GM21390 (cell line): ENCODE measurements around the gene GAL3ST3.
"Not testable (repeated sequence)": the region's sequence is repeated elsewhere in the genome, so short reads cannot be mapped to it uniquely, and the experiment has no call there.

Experiments used
- ATAC-seq: cut with Tn5 transposase; IDR thresholded peaks from one replicate; pipeline ENCODE4 v1.9.1; 2021; ENCODE audit not compliant: unreplicated experiment

The GAL3ST3 gene, protein sequence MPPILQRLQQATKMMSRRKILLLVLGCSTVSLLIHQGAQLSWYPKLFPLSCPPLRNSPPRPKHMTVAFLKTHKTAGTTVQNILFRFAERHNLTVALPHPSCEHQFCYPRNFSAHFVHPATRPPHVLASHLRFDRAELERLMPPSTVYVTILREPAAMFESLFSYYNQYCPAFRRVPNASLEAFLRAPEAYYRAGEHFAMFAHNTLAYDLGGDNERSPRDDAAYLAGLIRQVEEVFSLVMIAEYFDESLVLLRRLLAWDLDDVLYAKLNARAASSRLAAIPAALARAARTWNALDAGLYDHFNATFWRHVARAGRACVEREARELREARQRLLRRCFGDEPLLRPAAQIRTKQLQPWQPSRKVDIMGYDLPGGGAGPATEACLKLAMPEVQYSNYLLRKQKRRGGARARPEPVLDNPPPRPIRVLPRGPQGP

DNA sequence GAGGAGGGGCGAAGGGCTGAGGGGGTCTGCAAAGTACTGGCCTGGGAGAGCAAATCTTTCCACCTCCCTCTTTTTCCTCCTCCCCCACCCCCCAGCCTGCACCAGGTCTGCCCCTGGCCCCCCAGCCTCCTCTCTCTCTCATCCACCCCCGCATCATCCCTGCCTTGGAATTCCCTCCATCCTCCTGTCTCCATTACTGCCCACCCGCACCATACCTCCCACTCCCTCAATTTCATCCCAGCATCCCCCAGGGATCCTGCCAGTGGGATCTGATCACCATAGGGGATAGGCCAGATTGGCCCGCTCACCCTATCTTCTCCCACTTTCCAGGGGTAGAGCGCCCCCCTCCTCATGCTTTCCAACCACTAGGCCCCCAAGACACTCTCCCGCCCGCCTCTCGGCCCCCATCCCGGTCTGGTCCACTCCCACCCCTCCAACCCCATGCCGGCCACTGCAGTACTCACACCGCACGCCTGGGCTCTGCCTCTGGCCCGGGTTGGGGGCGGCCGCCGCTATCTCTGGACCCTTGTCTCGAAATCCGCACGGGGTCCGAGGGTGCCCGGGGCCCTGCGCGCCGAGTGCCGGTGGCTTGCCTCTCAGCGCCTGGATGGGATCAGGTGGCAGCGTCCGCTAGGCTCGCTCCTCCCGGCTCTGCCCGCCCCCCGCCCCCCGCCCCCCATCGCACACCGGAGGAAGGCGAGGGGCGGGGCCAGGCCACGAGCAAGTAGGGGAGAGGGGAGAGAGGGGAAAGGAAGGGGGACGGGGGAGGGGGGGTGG lies at the start of gene GAL3ST3:
GAL3ST3 (minus strand) TSS at position 615 of the 777 bp plus-strand sequence. CDS start 3,746 bp downstream, outside the sequence.
- ATAC-seq, result no peak

DNA sequence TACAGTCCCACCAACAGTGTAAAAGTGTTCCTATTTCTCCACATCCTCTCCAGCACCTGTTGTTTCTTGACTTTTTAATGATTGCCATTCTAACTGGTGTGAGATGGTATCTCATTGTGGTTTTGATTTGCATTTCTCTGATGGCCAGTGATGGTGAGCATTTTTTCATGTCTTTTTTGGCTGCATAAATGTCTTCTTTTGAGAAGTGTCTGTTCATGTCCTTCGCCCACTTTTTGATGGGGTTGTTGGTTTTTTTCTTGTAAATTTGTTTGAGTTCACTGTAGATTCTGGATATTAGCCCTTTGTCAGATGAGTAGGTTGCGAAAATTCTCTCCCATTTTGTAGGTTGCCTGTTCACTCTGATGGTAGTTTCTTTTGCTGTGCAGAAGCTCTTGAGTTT lies 43.2 kb upstream of the GAL3ST3 start:
- ATAC-seq, result not testable (repeated sequence)

- ATAC-seq, result no peak
Measured at GRCh38 chr11:66090288-66090687, 41.3 kb upstream of the GAL3ST3 start.

GRCh38 chr11:66089067-66089466 lies 40.1 kb upstream of the GAL3ST3 start:
- ATAC-seq, result no peak

DNA sequence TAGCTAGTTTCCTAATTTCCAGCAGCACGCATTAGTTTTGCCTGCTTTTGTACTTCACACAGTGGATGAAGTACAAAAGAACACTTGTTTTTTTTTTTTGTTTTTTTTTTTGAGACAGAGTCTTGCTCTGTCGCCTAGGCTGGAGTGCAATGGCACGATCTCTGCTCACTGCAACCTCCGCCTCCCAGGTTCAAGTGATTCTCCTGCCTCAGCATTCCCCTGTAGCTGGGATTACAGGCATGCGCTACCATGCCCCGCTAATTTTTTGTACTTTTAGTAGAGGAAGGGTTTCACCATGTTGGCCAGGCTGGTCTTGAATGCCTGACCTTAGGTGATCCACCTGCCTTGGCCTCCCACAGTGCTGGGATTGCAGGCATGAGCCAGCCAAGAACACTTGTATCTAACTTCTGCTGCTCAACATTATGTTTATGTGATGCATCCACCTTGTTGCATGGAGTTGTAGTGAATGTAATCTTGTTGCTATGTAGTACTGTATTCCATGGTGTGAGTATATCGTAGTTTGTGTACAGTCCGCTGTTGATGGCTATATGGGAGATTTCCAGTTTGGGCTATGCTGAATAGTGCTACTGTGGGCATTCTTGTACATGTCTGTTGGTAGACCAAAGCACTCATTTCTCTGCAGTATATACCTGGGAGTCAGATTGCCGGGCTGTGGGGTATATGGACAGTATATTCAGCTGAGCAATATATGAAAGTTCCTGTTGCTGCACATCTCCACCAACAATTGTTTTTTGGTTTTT lies 38.4 kb upstream of the GAL3ST3 start:
- no peak for ATAC-seq

DNA sequence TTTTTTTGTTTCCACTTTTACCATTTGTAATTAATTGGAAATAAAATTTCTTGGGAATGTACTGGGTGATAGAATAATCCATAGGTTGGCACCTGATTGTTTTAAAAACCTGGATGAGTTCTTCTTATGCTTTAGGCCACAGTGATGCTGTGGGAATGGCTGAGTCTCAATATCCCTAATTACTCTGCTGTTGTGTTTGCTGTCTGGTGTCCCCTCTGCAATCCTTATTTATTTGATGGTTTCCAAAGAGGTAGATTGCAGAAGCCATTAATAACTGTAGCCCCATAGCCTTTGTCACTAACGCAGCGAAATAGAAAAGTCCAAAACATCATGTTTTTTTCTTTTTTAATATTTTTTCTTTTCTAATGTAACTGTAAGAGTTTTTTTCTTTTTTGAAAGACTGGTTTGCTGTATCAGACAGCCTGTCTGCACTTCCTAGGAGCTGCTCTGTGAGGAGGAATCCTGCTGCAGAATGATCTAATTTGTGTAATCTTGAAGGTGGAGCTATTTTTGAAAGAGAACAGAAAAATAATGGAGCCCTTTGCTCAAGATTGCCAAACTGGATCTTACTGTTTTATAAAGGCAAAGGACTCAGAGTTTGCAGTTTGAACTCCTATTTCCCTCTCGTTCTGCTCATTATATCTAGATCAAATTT lies 36.0 kb upstream of the GAL3ST3 start:
- no peak for ATAC-seq

GRCh38 chr11:66083767-66084166 lies 34.8 kb upstream of the GAL3ST3 start:
- no peak for ATAC-seq

DNA sequence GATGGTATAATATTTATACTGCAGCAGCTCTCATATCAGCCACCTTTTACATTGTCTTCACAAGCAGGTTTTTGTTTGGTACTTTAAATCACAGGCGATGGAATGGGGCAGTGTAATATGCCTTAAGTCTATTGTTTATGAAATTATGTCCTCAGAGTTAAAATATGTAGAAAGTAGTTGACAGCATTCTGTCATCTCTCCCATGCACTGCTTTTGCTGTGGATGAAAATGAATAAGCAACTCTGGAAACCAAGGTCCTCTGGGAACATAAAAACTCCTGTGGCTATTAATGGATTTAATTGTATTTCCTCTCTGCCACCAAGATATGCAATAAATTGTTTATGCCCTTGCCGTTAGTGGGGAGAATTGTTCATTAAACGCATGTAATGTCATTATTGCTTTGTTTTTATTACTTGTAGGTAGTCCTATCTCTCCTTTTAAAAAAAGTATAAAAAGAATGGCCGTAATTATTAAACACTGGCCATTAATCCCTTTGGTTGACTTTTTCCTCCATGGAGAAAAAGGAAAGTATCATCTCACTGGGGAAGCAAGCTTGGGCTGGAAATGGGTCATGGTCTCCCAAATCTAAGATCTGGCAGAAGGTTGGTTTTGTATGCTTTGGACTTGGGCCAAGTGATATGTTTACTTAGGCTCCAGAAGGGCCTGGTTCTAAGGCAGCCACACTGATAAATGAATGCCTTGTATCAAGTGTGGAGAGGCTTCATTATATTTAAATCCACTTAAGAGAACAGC lies 34.2 kb upstream of the GAL3ST3 start:
- ATAC-seq, result no peak

DNA sequence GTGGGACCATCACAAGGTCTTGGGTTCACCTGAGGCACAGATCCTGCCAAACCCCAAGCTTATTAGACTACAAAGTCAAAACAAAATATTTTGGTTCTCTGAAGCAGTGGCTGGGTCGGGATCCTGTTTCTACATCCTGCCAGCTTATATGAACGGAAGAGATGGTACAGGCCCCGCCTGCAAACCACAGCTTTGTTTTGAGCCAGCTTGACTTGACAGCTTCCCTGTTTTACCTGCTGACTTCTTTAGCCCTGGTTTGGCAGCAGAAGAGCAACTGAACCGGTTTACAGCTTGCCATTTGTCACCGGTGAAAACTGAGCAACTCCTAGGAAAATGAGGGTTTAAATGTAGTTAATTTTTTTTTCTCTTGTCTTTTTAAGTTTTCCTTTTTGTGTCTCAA lies 32.5 kb upstream of the GAL3ST3 start:
- ATAC-seq, result no peak

DNA sequence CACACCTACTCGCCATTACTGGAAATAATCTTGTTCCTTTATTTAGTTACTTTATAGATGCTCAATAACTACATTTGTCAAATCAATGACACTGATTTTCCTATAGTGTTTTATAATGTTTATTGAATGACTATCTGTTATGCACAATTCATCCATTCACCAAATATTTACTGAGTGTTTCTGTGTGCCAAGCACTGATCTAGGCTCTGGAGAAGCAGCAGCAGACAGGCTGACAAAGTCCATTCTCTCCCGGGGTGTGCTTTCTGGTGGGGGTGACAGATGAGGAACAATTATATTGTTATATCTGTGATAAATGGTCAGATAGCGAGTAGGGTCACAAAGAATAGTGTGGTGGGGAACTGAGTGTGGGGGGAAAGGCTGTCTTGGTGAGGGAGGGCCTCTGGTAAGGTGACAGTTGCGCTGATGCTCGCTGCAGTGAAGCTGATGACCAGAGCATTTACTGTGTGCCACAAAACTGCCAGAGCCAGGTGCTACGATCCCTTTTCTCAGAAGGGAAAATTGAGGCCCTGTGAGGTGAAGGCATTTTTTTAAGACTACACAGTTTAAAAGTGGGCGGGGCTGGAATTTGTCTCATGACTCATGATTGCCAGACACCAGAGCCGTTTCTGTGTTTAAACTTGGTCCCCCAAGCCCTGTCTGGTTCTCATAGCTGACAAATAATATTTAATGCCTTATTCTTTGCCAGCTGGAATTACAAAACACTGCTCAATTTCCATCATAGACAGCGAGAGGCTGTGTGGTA lies 31.3 kb upstream of the GAL3ST3 start:
- ATAC-seq, result no peak

GRCh38 chr11:66078949-66079348 lies 30.0 kb upstream of the GAL3ST3 start:
- not testable (repeated sequence) for ATAC-seq

- no peak for ATAC-seq
Measured at GRCh38 chr11:66077927-66078326, 29.0 kb upstream of the GAL3ST3 start.

DNA sequence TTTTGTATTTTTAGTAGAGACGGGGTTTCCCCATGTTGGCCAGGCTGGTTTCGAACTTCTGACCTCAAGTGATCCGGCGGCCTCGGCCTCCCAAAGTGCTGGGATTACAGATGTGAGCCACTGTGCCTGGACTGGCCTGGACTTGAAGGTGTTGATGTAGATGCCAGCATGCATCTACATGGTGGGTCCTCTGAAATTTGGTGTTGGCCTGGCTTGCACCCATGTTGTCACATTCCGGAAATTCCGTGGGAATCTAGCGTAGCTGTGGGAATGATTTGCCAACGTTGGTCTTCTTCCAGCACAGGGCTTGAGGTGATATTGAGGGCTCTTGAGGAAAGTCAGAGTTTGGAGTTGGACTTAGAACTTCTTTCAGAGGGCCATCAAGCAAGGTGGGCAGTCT lies 27.6 kb upstream of the GAL3ST3 start:
- no peak for ATAC-seq

GRCh38 chr11:66075273-66075672 lies 26.3 kb upstream of the GAL3ST3 start:
- ATAC-seq, result no peak

- ATAC-seq, result no peak
Measured at GRCh38 chr11:66073669-66074068, 24.7 kb upstream of the GAL3ST3 start.

DNA sequence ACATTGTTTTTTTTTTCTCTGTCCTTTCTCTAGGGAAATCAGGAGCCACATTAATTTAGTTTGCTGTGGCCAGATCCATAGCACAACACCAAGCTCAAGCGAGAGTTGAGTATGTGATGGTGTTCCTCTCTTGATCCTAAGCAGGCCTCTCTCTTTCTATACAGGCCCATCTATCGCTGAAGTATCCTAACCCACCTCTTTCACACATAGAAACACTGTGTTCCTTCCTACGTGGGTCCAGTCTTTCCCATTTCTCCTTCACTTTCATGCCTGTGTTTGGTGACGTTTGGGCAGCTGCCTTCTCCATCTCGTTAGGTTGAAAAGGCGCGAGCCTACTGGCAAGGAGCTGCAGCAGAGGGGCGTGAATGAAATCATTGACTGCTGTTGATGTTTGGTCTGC lies 23.6 kb upstream of the GAL3ST3 start:
- no peak for ATAC-seq

- no peak for ATAC-seq
Measured at GRCh38 chr11:66072081-66072480, 23.1 kb upstream of the GAL3ST3 start.

DNA sequence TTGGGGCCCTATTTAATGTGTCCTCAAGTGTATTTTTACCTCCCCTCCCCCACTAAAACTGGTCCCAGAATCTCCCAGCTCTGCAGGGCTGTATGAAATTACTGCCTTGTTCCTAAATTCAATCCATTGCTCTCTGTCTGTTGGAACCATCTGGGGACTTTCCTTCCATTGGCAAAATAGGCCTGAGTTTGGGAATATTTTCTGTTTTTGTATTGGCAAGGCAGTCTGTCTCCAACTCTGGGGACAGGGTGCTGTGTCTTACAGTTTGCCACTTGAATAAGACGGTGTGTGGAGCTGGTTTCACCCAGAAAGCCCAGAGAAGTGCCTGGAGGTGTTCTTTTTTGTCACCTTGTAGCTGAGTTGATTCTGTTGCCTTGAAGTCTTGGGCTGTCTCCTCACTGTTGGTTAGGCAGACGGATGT lies 22.4 kb upstream of the GAL3ST3 start:
- ATAC-seq, result no peak

GRCh38 chr11:66070604-66071380 lies 21.8 kb upstream of the GAL3ST3 start:
- ATAC-seq, result peak; percentile 16
